HepG2 (cell line): Measurements from ENCODE around the gene CHST11. TPM values are rescaled to one million over a fixed set of nuclear protein-coding genes. Genes with fewer than 3 reads are reported as not detected.

Source experiments
- ATAC-seq: fragments of 200-7000 bp; cut with Tn5 transposase; 3 replicates; pipeline ENCODE4 v1.9.1; 2020; ENCODE audit warnings: mild to moderate bottlenecking, moderate library complexity
- BruUV-seq: library from RNA; stranded (reverse); fragments of 400-500 nt; replicated peaks from 2 replicates; lab custom pipeline; 2021; lab: Mats Ljungman, UMichigan
- CTCF ChIA-PET: fragments of 300-600 bp; formaldehyde crosslinking; extraction: SDS; loops from one replicate; lab custom pipeline; 2021; ENCODE audit warnings: low total read pairs, inconsistent platforms, low intra/inter-chr PET ratio; lab: Yijun Ruan, JAX
- POLR2A ChIA-PET: fragments of 350-600 bp; sonication (Branson Sonifier 250); formaldehyde crosslinking; loops from one replicate; lab custom pipeline; 2020; ENCODE audit warnings: antibody characterized with exemption, inconsistent platforms; lab: Yijun Ruan, JAX
- DNase-seq: peaks from one replicate; pipeline ENCODE4 v3.0.0-alpha.2; 2015; ENCODE audit warnings: low spot score
- FAIRE-seq: peaks from 3 replicates; lab custom pipeline; 2011; peaks lifted over from hg19 to GRCh38; lab: Jason Lieb, UNC
- H2AFZ ChIP-seq: one replicate; pipeline ENCODE4 v1.6.1; 2011; ENCODE audit warnings: low read length, inconsistent platforms
- H3K27ac ChIP-seq: fragments of 300-600 bp; 3 replicates; pipeline ENCODE4 v1.8.0; 2011; ENCODE audit warnings: mixed run types, mild to moderate bottlenecking, mixed read lengths, low read length, inconsistent platforms; ENCODE audit not compliant: insufficient read depth; ENCODE audit errors: extremely low read length
- H3K27me3 ChIP-seq, 2 experiments: fragments of 200-600 bp in 1 of 2; 2 replicates in 1 of 2; 3 replicates in 1 of 2; pipeline versions ENCODE4 v1.6.0 to v1.8.0; 2011; ENCODE audit warnings: low read length in 2 of 2, mild to moderate bottlenecking in 2 of 2, moderate library complexity in 2 of 2, inconsistent platforms in 1 of 2; ENCODE audit not compliant: insufficient read depth in 2 of 2, control insufficient read depth in 1 of 2
- H3K36me3 ChIP-seq, 2 experiments: fragments of 200-600 bp in 1 of 2; replicated peaks in 1 of 2; 2 replicates in 1 of 2; 3 replicates in 1 of 2; pipeline versions ENCODE4 v1.5.1 to v1.8.0; 2011; ENCODE audit warnings: low read length in 2 of 2, inconsistent platforms in 1 of 2; ENCODE audit not compliant: insufficient read depth in 2 of 2, control insufficient read depth in 1 of 2
- H3K4me1 ChIP-seq: 2 replicates; pipeline ENCODE4 v1.5.1; 2012; ENCODE audit warnings: low read length, inconsistent platforms; ENCODE audit not compliant: insufficient read depth
- H3K4me2 ChIP-seq: 2 replicates; pipeline ENCODE4 v1.6.0; 2011; ENCODE audit warnings: low read depth, low read length, inconsistent platforms
- H3K4me3 ChIP-seq, 3 experiments: fragments of 200-600 bp in 1 of 3; sonication (generic), shearing (Covaris generic) in 1 of 3; replicated peaks in 1 of 3; 2 replicates each; pipeline ENCODE4 v1.5.1; 2011 to 2016; ENCODE audit warnings: low read length in 3 of 3, inconsistent platforms in 2 of 3, low read depth in 2 of 3, mild to moderate bottlenecking in 2 of 3, control low read depth in 1 of 3, mixed read lengths in 1 of 3; ENCODE audit not compliant: insufficient read depth in 1 of 3
- H3K79me2 ChIP-seq: one replicate; pipeline ENCODE4 v1.6.1; 2011; ENCODE audit warnings: low read length, inconsistent platforms; ENCODE audit not compliant: insufficient read depth
- H3K9ac ChIP-seq: 2 replicates; pipeline ENCODE4 v1.6.0; 2011; ENCODE audit warnings: mild to moderate bottlenecking, low read depth, low read length, inconsistent platforms; ENCODE audit not compliant: insufficient read depth
- H3K9me3 ChIP-seq: 2 replicates; pipeline ENCODE4 v1.5.1; 2012; ENCODE audit warnings: mild to moderate bottlenecking, low read length
- H4K20me1 ChIP-seq: 2 replicates; pipeline ENCODE4 v1.6.0; 2011; ENCODE audit warnings: inconsistent platforms, mild to moderate bottlenecking, low read length, moderate library complexity; ENCODE audit not compliant: insufficient read depth
- ARNTL ChIP-seq: sonication (generic); formaldehyde crosslinking; IDR thresholded peaks from 2 replicates; pipeline ENCODE4 v1.4.0; 2020; ENCODE audit warnings: mild to moderate bottlenecking, missing genetic modification reagents
- MAFF ChIP-seq: IDR thresholded peaks from 2 replicates; pipeline ENCODE4 v1.6.1; 2011; ENCODE audit warnings: low read depth, low read length, improper control_type of control experiment
- PAWR ChIP-seq: sonication (generic); formaldehyde crosslinking; IDR thresholded peaks from 2 replicates; pipeline ENCODE4 v1.4.0; 2020; ENCODE audit warnings: missing genetic modification reagents, mild to moderate bottlenecking, borderline replicate concordance
- SAFB2 ChIP-seq: sonication (generic); formaldehyde crosslinking; IDR thresholded peaks from 2 replicates; pipeline ENCODE4 v1.5.1; 2020; ENCODE audit warnings: missing genetic modification reagents, low read depth, mild to moderate bottlenecking, borderline replicate concordance
- SNRNP70 ChIP-seq: fragments of 200-400 bp; formaldehyde crosslinking; IDR thresholded peaks from 2 replicates; pipeline ENCODE4 v1.6.1; 2017; ENCODE audit warnings: mild to moderate bottlenecking, low read depth, low read length, moderate library complexity
- SP140L ChIP-seq: sonication (generic); formaldehyde crosslinking; IDR thresholded peaks from 2 replicates; pipeline ENCODE4 v1.4.0; 2020; ENCODE audit warnings: missing genetic modification reagents, borderline replicate concordance
- ZNF414 ChIP-seq: sonication (generic); formaldehyde crosslinking; IDR thresholded peaks from 2 replicates; pipeline ENCODE4 v1.5.0; 2020; ENCODE audit warnings: missing genetic modification reagents
- ZNF883 ChIP-seq: sonication (generic); formaldehyde crosslinking; IDR thresholded peaks from 2 replicates; pipeline ENCODE4 v1.5.1; 2020; ENCODE audit warnings: mild to moderate bottlenecking, missing genetic modification reagents; ENCODE audit errors: not compliant biosample characterization
- ZSCAN22 ChIP-seq: sonication (generic); formaldehyde crosslinking; IDR thresholded peaks from 2 replicates; pipeline ENCODE4 v1.4.0; 2020; ENCODE audit warnings: mild to moderate bottlenecking, missing genetic modification reagents
- WGBS: methylation state at CpG from one replicate; pipeline ENCODE4 v1.1.6; 2017; ENCODE audit warnings: low lambda C conversion rate; 5-methylcytosine and 5-hydroxymethylcytosine counted together
- in situ Hi-C: cut with HindIII; loops from 2 replicates; pipeline ENCODE4 v1.10.0; 2017; ENCODE audit warnings: low pct_unique_long_range_greater_than_20kb; ENCODE audit not compliant: extremely low pct_ligation_motif_present
- intact Hi-C: fragments of 100-400 bp; cut with micrococcal nuclease; formaldehyde crosslinking; loops from one replicate; pipeline ENCODE4 v1.10.0; 2022; ENCODE audit not compliant: unreplicated experiment
- polyA plus RNA-seq, 8 experiments: library from polyadenylated mRNA; depleted of rRNA in 3 of 8; stranded (reverse) in 7 of 8; unstranded in 1 of 8; fragments of >200 nt; fragmentation: Illumina TruSeq in 4 of 8; extraction: Trizol in 4 of 8; gene quantifications; 2 replicates each; pipeline versions ENCODE4 v1.2.1 to v1.2.3, GENCODE V29; 2011 to 2016; ENCODE audit warnings: low read depth in 4 of 8, missing spikeins in 1 of 8, mixed read lengths in 1 of 8; ENCODE audit not compliant: insufficient read depth in 1 of 8
- total RNA-seq, 5 experiments: library from RNA; depleted of rRNA; stranded (reverse); fragments of >200 nt; fragmentation: Illumina TruSeq; extraction: Trizol; gene quantifications; 2 replicates each; pipeline ENCODE4 v1.2.3, GENCODE V29; 2016; ENCODE audit warnings: low read depth in 1 of 5
- TF ChIP-seq, protein P1 (sequence below): sonication (generic); formaldehyde crosslinking; IDR thresholded peaks from 2 replicates; pipeline ENCODE4 v1.8.1; 2023; ENCODE audit warnings: mild to moderate bottlenecking, moderate library complexity, missing genetic modification reagents
- TF ChIP-seq, protein P2 (sequence below): sonication (generic); formaldehyde crosslinking; IDR thresholded peaks from 2 replicates; pipeline ENCODE4 v1.4.0; 2020; ENCODE audit warnings: missing genetic modification reagents, borderline replicate concordance
- TF ChIP-seq, protein P3 (sequence below): sonication (generic); formaldehyde crosslinking; IDR thresholded peaks from 2 replicates; pipeline ENCODE4 v1.4.0; 2020; ENCODE audit warnings: mild to moderate bottlenecking, missing genetic modification reagents, borderline replicate concordance
- TF ChIP-seq, protein P4 (sequence below): conservative IDR thresholded peaks from 2 replicates; pipeline ENCODE4 v1.6.1; 2018; ENCODE audit warnings: missing genetic modification reagents

The CHST11 gene
- total and polyA plus RNA-seq, 2 of the 13 experiments (the other 11 are each of a cell fraction or from before 2014, with no cell fraction given), result 0.15 TPM; not detected in 1

DNA sequence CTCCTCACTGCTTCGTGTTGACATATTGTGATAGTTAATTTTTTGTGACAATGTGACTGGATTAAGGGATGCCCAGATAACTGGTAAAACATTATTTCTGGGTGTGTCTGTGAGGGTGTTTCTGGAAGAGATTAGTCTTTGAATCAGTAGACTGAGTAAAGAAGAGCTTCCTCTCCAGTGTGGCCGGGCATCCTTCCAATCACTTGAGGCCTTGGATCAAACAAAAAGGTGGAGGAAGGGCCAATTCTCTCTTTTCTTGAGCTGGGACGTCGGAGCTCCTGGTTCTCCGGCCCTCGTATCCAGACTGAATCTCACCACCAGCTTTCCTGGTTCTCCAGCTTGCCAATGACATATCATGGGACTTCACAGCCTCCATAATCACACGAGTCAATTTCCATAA, 240.4 kb downstream of the CHST11 start:
- H3K4me3 ChIP-seq, result no peak overlapping the region
- intact Hi-C loops (no loop called here), in situ Hi-C loops (no loop called here)
- FAIRE-seq, result no peak
- BruUV-seq, result no TSS peak
- H4K20me1 ChIP-seq, result no peaks in the 10 kb centered on the region
- ATAC-seq, result no peak
- 1% methylated on average over 7 of the region's 7 CpGs for WGBS
- H3K9ac ChIP-seq, result no peak overlapping the region
- no peaks in the 10 kb centered on the region for H3K79me2 ChIP-seq
- H3K9me3 ChIP-seq, result no peaks in the 10 kb centered on the region
- ChIA-PET CTCF (no interaction called here), POLR2A (no interaction called here)
- TF ChIP-seq SP140L (CRISPR knock-in tag), result no peak
- TF ChIP-seq, protein P1, sequence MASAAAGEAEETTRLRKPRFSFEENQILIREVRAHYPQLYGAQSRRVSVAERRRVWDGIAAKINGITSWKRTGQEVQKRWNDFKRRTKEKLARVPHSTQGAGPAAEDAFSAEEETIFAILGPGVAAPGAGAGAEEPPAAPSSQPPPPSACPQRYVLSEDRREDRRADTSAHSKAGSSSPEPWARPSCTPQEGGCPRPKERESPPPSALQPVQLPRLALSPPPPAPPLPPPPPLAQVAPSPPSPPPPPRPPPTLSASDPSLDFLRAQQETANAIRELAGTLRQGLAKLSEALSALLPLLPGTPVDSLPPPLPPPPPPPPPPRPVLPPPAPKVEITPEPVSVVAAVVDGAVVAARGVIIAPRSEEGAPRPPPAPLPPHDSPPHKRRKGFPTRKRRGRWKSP (CRISPR knock-in tag), result no peak
- TF ChIP-seq SAFB2 (CRISPR knock-in tag), result no peak
- TF ChIP-seq, protein P2, sequence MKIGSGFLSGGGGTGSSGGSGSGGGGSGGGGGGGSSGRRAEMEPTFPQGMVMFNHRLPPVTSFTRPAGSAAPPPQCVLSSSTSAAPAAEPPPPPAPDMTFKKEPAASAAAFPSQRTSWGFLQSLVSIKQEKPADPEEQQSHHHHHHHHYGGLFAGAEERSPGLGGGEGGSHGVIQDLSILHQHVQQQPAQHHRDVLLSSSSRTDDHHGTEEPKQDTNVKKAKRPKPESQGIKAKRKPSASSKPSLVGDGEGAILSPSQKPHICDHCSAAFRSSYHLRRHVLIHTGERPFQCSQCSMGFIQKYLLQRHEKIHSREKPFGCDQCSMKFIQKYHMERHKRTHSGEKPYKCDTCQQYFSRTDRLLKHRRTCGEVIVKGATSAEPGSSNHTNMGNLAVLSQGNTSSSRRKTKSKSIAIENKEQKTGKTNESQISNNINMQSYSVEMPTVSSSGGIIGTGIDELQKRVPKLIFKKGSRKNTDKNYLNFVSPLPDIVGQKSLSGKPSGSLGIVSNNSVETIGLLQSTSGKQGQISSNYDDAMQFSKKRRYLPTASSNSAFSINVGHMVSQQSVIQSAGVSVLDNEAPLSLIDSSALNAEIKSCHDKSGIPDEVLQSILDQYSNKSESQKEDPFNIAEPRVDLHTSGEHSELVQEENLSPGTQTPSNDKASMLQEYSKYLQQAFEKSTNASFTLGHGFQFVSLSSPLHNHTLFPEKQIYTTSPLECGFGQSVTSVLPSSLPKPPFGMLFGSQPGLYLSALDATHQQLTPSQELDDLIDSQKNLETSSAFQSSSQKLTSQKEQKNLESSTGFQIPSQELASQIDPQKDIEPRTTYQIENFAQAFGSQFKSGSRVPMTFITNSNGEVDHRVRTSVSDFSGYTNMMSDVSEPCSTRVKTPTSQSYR, result no peak
- no peak for TF ChIP-seq ARNTL (CRISPR knock-in tag)
- no peak for TF ChIP-seq ZNF414
- no peak for TF ChIP-seq ZSCAN22 (CRISPR knock-in tag)
- TF ChIP-seq, protein P3, sequence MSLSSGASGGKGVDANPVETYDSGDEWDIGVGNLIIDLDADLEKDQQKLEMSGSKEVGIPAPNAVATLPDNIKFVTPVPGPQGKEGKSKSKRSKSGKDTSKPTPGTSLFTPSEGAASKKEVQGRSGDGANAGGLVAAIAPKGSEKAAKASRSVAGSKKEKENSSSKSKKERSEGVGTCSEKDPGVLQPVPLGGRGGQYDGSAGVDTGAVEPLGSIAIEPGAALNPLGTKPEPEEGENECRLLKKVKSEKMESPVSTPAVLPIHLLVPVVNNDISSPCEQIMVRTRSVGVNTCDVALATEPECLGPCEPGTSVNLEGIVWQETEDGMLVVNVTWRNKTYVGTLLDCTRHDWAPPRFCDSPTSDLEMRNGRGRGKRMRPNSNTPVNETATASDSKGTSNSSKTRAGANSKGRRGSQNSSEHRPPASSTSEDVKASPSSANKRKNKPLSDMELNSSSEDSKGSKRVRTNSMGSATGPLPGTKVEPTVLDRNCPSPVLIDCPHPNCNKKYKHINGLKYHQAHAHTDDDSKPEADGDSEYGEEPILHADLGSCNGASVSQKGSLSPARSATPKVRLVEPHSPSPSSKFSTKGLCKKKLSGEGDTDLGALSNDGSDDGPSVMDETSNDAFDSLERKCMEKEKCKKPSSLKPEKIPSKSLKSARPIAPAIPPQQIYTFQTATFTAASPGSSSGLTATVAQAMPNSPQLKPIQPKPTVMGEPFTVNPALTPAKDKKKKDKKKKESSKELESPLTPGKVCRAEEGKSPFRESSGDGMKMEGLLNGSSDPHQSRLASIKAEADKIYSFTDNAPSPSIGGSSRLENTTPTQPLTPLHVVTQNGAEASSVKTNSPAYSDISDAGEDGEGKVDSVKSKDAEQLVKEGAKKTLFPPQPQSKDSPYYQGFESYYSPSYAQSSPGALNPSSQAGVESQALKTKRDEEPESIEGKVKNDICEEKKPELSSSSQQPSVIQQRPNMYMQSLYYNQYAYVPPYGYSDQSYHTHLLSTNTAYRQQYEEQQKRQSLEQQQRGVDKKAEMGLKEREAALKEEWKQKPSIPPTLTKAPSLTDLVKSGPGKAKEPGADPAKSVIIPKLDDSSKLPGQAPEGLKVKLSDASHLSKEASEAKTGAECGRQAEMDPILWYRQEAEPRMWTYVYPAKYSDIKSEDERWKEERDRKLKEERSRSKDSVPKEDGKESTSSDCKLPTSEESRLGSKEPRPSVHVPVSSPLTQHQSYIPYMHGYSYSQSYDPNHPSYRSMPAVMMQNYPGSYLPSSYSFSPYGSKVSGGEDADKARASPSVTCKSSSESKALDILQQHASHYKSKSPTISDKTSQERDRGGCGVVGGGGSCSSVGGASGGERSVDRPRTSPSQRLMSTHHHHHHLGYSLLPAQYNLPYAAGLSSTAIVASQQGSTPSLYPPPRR (CRISPR knock-in tag), result no peak
- TF ChIP-seq MAFF, result no peak
- TF ChIP-seq SNRNP70, result no peak
- TF ChIP-seq PAWR (CRISPR knock-in tag), result no peak
- TF ChIP-seq, protein P4, sequence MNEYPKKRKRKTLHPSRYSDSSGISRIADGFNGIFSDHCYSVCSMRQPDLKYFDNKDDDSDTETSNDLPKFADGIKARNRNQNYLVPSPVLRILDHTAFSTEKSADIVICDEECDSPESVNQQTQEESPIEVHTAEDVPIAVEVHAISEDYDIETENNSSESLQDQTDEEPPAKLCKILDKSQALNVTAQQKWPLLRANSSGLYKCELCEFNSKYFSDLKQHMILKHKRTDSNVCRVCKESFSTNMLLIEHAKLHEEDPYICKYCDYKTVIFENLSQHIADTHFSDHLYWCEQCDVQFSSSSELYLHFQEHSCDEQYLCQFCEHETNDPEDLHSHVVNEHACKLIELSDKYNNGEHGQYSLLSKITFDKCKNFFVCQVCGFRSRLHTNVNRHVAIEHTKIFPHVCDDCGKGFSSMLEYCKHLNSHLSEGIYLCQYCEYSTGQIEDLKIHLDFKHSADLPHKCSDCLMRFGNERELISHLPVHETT (CRISPR knock-in tag), result no peak
- TF ChIP-seq ZNF883 (CRISPR knock-in tag), result no peak
- H3K27ac ChIP-seq, result no peak overlapping the region
- DNase-seq, result no peak
- no peak overlapping the region for H3K4me2 ChIP-seq
- H3K36me3 ChIP-seq, result no peaks in the 10 kb centered on the region
- H3K4me1 ChIP-seq, result no peaks in the 10 kb centered on the region
- H2AFZ ChIP-seq, result no peak overlapping the region
- H3K27me3 ChIP-seq, result peaks cover 0 to 9% of the 10 kb centered on the region in 2 experiments; a peak in 4 of 5 replicates
